Left kidney (tissue), 2 donors: ENCODE data around the gene LGALS3BP. TPM values are rescaled to one million over a fixed set of nuclear protein-coding genes. Genes with fewer than 3 reads are reported as not detected.
"Not testable (repeated sequence)": the region's sequence is repeated elsewhere in the genome, so short reads cannot be mapped to it uniquely, and the experiment has no call there.

Experiments used
- DNase-seq: peaks from one replicate; pipeline ENCODE4 v3.0.0-alpha.2; 2013
- polyA plus RNA-seq: library from polyadenylated mRNA; unstranded; fragments of 120-200 nt; gene quantifications from one replicate; pipeline ENCODE4 v1.2.1, GENCODE V29; 2013; ENCODE audit not compliant: insufficient read length

LGALS3BP gene
- polyA plus RNA-seq, 1 donor: 115 TPM

DNA sequence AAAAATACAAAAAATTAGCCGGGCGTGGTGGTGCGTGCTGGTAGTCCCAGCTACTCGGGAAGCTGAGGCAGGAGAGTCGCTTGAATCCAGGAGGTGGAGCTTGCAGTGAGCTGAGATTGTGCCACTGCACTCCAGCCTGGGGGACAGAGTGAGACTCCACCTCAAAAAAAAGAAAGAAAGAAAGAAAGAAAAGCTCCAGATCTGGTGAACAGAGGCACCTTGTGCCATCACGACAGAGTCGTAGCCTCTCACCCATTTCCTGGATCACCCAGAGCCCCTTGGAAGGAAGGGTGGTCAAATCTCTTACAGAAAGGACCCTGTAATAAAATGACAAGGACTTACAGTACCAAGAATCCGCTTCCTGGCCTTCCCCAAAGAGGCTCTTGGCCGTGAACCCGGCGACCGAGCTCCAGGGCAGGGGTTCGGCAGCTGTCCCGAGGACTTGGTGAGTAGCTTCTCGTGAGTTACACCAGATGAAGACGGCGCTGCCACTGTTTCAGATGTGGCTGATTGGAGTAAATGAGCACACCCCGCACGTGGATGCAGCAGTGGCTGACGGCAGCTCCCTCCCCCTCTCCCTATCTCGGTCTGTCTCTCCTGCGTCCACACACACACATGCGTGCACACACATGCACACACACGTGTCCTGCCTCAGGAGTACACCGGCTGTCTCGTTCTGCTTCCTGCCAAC lies 13.5 kb downstream of the LGALS3BP start:
- DNase-seq: no peak

DNA sequence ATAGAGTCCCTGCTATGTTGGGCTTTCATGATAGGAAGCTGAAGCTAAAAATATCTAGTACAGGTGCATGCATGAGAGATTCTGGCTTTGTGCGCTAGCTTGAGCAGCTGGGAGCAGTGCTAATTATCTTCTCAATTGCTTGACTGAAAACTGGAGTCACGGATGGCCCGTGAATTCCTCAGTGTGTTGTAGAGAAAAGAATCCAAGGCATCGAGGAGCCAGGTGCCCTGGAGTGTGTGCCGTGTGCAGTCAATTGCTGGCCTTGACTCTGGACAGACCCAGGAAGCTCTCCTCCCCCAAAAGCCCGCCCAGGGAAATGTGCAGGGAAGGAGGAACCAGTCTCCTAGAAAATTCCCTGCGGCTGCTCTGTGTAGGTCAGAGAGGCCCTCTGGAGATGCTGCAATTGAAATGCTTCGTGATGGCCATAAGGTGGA lies 14.2 kb downstream of the LGALS3BP start:
- DNase-seq: no peak

DNA sequence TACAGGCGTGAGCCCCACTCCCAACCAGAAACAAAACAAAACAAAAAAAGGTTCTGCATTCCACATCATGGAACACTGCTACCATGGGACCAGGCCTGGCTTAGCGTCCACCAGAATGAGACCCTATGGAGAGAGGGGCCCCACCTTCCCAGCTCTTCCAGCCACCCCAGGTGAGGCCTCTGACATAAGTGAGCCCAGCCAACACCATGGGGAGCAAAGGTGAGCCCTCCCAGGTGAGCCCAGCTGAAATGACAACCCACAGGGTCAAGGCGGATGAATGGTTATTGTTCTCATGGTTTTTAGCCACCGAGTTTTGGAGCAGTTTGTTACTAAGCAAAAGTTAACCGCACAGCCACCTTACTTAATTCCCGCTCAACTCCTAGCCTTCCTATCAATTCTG lies 16.3 kb downstream of the LGALS3BP start:
- DNase-seq: no peak

DNA sequence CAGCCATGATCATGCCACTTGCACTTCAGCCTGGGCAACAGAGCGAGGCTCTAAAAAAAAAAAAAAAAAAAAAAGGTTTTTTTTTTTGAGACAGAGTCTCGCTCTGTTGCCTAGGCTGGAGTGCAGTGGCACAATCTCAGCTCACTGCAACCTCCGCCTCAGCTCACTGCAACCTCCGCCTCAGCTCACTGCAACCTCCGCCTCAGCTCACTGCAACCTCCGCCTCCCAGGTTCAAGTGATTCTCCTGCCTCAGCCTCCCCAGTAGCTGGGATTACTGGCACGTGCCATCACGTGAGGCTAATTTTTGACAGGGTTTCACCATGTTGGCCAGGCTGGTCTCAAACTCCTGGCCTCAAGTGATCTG lies 16.8 kb downstream of the LGALS3BP start:
- DNase-seq: not testable (repeated sequence)

DNA sequence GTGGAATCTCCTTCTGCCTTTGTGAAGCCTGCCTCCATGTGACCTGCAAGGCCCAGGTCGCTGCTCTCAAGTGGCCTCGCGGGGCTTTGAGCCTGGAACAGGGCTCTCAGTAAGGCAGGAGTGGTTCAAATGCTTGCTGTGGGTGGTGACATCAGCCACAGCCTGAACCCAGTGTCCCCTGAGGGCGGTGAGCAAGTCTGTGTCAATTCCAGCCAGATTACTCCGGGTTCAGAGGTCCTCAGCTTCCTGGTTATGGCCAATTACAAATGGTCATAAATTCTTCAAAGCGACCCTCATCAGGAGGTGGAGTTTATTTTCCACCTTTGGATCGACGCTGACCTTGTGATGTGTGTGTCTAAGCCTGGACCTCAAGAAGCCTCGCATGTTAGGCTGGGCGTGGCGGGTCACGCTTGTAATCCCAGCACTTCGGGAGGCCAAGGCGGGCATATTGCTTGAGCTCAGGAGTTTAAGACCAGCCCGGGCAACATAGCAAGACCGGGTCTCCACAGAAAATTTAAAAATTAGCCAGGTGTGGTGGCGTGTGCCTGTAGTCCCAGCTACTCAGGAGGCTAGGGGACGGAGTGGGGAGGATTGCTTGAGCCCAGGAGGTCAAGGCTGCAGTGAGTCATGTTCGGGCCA lies 17.3 kb downstream of the LGALS3BP start:
- DNase-seq: no peak

DNA sequence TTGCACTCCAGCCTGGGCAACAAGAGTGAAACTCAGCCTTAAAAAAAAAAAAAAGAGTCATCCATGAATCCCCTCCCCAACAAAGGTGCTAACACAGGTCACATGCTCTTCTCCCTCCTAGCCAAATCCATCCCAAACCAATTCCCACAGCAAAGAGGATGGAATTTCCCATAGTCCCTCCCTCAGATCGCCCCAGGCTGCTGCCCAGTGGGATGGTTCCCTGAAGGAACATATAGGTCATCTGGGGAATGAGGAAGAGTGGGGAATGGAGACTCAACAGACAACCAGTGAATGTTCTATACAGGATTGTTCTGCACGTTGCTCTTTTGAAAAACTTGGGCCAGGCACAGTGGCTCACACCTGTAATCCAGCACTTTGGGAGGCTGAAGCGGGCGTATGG lies 18.2 kb downstream of the LGALS3BP start:
- DNase-seq: no peak

DNA sequence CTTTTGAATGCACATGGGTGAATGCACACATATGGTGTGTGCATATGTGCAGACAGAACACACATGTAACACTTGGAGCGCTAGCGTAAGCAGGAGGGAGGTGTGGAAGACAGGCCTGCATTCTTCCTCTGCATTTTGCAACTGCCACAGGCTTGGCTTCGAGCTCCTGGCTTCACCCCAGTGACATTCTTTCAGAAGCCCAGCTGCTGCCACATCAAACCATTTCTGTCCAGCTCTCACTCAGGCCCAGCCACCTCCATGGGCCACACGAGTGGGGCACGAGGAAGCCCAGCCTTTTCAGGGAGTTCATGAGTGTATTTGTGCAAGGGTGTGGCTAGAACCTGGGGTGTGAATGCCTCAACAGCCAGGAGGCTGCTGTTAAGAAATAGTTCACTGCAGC lies 18.8 kb downstream of the LGALS3BP start:
- no peak for DNase-seq

DNA sequence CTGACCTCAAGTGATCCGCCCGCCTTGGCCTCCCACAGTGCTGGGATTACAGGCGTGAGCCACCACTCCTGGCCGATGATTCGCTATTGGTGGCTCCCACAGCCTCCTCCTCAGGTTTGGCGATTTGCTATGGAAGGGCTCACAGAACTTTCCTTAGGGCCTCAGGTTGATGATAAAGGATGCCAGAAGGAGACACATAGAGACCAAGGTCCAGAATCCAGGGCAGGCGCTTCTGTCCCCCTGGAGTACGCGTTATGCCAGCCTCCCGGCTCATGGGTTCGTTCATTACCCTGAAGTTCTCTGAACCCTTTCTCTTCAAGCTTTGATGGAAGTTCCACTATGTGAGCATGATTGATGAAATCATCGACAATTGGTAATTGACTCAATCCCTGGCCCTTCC lies 19.9 kb downstream of the LGALS3BP start:
- DNase-seq: no peak

DNA sequence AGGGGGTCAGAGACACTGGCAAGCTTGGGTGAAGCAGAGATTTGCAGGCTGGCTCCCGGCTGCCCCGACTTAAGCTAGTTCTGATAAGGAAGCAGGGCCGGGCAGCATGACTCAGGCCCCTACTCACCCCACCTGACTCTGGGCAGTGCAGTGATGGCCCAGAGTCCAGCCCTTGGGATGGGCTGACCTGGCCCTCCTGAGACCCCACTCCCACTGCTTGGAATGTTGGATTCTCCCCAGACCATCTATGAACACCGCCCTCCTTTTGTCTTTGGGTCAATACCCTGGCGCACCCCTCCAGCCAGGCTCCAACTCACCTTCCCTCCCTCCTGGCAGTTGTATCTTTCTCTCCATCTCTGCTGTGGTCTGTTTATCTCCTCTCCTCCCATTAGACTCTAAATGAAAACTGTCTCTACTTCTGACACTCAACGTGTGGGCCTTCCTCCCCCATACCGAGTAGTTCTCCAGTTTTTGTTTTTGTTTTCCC lies 21.0 kb downstream of the LGALS3BP start:
- DNase-seq: no peak

DNA sequence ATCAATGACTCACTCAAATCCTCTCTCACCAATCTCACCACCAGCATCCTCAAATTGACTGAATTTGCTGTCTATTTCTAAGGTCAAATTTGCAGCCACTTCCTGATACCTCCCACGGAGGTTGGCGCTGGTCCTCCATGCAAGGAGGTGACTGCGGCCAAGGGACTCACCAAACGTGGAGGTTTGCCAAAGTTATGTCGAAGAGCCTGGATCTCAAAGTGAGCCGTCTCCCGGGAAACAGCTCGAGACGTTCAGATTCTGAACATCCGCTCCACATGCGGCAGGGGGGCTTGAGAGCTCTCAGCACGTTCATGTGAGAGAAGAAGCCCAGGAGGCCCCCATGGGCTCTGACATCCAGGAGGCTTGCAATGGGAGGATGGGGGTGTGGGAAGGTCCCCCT lies 22.6 kb downstream of the LGALS3BP start:
- DNase-seq: no peak

DNA sequence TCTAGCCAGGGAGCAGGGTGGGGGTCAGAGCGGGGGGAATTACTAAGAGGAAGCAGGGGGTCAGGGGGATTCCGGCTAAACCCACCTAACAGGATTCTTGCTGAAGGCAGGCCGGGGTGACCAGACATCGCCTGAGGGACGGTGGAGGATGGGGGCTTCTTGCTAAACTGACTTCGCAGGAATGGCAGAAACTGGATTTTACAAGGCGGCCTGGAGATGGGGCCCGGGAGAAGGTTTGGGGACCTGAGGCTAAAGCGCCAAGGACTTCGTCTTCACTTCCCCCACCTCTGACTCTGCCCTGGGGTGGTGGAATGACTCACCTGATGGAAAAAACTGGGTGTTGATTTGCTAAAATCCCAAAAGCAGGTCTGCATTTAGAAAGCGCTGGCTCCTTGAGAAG lies 23.5 kb downstream of the LGALS3BP start:
- DNase-seq: no peak

DNA sequence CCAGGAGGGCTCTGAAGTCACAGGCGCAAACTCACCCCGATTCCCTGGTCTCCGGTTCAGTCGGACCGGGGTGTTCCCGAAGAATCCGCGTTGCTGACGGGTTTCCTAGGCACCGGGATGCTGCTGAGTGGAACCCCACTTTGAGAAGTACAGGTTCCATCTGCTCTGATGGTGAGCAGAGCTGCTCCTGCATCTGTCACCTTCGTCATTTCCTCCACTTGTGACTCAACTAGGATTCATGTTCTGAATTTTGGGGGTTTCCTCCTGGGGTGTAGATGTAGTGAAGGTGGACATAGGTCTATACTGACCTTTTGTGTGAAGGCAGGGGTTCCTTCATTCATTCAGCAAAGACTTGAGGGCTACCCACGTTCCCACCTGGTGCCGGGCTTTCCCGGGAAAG lies 25.0 kb downstream of the LGALS3BP start:
- DNase-seq: no peak

DNA sequence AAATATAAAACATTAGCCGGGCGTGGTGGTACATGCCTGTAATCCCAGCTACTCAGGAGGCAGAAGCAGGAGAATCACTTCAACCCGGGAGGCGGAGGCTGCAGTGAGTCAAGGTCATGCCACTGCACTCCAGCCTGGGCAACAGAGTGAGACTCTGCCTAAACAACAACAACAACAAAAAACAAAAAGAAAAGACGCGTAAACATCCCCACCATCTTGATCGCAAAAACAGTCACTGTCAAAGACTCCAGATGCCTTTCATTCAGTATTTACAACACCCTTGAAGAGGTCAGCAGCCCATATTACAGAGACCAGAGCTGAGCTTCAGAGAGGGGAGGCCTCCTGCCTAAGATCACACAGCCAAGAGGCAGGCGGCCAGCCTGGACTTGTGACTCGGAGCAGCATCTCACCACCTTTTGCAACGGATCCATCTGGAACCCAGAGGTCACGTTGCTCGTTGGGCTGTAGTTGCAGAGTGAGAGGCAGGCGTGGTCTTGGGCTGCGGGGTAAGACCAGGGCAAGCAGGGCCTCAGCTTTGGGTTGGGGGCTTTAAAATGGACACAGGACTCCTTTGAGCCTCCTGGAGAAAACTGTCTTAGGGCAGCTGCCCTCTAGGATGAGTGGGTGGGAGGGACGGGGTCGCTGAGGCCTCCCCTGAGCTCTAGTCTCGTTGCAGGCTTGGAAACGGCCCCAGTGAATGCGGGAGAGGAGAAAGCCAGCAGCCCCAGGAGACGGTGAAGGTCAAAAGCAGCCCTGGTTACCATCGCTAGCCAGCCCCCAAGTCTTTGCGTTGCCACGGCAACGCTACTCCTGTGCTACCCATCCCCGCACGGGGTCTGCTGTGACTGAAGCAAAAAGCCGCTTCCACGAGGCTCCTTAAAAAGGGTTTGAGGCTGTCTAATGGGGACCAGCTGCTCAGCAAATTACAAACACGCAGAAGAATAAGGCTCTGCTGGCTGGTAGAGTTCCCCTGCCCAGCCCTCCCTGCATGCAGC lies 26.1 kb downstream of the LGALS3BP start:
- DNase-seq: no peak

DNA sequence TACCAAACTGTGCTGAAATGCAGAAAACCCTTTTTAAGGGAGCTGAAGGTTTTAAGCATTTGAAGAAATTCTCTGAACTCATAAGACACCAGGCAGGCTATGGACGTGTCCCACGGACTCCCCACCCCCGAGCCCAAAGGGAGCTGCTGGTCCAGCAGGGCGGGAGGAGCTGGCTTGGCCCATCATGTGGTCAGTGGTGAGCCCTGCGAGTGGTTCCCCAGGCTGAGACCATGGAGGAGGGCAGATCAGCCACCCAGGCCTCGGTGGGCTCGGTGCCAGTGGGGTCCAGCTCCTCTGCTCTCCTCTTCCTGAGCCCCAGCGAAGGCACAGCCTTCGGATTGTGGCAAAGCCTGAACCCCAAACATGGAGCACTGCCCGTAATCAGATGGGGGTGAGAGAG lies 27.0 kb downstream of the LGALS3BP start:
- DNase-seq: no peak

DNA sequence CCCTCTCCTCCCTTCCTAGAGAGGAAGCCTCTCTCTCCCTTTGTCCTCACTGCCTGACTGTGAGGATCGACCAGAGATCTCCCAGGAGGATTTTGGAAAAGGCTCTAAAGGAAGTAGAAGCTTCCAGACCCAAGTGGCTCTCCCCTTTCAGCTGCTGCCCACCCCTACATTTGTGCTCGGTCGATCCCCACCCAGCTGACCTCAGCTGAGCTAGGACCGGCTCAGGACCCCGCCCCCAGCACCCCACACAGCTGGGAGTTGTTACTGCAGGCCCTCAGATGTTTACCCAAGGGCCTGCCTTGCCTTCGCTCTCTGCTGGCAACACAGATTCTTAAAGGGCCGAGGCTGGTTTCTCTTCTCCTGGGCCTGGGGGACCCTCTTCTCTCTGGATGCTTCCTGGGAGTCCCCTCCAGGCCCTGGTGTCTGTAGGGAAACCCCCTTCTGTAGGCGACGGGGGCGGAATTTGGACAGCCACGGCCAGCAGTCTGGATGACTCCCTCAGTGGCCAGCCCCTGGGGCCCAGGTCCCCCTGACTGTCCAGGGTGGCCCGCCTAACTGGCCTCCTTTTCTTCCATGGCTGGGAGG lies 27.7 kb downstream of the LGALS3BP start:
- no peak for DNase-seq

DNA sequence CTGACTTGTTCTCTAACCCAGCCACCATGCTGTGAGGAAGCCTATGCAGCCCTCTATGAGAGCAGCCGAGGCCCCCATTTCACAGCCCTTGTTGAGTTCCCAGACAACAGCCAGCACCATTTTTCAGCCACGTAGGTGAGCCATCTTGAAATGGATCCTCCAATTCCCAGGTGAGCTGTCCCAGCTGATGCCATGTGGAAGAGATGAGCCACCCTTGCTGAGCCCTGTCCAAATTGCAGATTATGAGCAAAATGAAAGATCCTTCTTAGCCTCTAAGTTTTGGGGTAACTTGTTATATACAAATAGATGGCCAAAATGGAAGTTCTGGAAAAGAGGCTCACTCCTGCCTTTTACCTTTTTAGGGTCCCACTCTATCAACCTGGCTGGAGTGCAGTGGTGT lies 28.9 kb downstream of the LGALS3BP start:
- DNase-seq: no peak

DNA sequence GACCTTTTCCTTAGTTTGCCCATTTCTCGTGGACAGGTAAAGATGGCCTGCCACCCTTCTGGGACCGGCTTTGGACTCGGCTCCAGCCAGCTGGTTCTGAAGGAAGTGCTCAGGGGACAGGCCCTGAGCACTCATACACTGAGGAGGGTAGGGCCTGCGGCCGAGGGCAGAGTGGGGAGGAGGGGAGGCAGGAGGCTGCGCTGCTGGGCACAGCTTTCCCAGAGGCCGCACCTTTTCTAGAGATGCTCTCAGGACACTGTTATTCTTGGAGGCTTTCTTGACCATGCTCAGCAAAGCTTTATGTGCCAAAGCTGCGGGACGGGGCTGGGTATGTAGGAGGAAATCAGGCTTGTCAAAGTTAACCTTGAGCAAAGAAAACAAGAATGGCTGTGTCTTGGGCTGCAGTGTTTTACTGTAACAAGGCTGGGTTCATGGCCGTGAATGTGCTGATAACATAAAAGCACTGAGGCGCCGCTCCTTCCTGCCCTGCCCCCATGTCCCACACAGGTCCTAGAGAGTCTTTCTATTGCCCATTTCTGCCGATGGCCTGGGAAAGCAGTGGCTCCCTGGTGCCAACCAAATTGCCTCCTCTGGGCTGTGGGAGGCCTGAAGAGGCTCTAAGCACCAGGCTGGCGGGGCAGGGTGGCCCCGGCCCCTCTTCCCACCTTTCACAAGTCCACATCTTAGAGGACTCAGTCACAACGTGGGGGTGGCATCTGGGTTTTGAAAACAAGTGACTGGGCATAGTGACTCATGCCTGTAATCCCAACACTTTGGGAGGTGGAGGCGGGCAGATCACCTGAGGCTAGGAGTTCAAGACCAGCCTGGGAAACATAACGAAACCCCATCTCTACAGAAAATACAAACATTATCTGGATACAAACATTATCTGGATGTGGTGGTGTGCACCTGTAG lies 32.2 kb downstream of the LGALS3BP start:
- DNase-seq: no peak

DNA sequence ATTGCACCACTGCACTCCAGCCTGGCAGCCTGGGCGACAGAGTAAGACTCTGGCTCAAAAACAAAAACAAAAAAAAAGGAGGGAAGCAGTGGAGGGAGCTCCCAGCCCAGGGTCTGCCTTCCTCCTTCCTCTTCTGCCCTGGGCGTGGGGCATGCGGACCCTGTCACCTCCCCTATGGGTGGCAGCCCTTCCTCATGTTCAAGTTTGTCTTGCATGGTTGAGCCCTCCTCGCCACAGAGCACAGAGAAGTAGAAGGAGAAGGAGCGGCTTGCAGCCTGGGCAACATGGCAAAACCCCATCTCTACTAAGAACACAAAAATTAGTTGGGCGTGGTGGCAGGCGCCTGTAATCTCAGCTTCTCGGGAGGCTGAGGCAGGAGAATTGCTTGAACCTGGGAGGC lies 33.1 kb downstream of the LGALS3BP start:
- DNase-seq: no peak

DNA sequence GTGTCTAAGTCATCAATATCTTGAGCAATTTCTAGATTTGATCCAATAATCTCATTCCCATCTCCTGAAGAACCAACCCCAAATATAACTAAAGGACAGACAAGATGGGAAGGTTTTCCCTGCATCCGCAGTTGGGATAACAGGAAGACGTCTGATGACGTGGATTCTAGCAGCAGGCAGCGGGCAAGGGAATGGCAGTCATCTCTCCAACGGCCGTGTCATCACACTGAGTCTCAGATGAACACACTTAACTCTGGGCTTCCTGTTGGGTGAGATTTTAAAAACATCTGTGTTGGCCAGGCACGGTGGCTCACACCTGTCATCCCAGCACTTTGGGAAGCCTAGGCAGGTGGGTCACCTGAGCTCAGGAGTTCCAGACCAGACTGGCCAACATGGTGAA lies 33.6 kb downstream of the LGALS3BP start:
- no peak for DNase-seq

DNA sequence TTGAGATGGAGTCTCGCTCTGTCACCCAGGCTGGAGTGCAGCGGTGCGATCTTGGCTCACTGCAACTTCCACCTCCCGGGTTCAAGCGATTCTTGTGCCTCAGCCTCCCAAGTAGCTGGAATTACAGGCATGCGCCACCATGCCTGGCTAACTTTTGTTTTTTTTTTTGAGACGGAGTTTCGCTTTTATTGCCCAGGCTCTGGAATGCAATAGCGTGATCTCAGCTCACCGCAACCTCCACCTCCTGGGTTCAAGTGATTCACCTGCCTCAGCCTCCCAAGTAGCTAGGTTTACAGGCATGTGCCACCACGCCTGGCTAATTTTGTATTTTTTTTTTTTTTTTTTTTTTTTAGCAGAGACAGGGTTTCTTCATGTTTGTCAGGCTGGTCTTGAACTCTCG lies 34.3 kb downstream of the LGALS3BP start:
- not testable (repeated sequence) for DNase-seq

DNA sequence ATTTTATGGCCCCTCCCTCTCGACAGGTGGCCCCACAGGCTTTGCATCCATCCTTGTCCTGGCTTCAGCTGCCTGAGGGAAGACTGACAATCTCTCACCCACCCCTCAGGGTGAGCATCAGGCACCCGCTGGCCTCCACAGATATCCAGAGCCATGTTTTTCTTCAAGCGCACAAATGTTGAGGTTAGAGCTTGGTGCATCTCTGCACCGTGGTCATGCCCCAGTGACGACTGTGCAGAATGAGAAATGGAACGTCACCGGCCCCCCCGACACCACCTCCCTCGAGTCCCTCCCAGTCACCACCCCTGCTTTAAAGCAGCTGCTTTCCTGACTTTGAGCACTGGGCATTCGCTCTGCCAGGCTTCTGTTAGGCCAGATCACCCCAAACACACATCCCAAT lies 34.8 kb downstream of the LGALS3BP start:
- no peak for DNase-seq
